SK-N-SH treated with all-trans-retinoic acid at 6 μM for 48 hours (cell line): Measurements from ENCODE around the gene TMEM222.

ENCODE experiments used
- ATAC-seq: fragments of 200-7000 bp; cut with Tn5 transposase; 3 replicates; pipeline ENCODE4 v1.9.1; 2020; ENCODE audit warnings: mild to moderate bottlenecking, moderate library complexity
- CREB5 ChIP-seq: fragments of 250-450 bp; sonication (Bioruptor Pico); IDR thresholded peaks from 2 replicates; pipeline ENCODE4 v1.5.1; 2020; ENCODE audit warnings: low read depth, mild to moderate bottlenecking, moderate library complexity
- CSDC2 ChIP-seq: fragments of 250-450 bp; sonication (Bioruptor Pico); IDR thresholded peaks from 2 replicates; pipeline ENCODE4 v1.5.0; 2020; ENCODE audit warnings: mild to moderate bottlenecking, moderate library complexity
- CSRNP3 ChIP-seq: fragments of 250-450 bp; sonication (Bioruptor Pico); IDR thresholded peaks from 2 replicates; pipeline ENCODE4 v1.5.1; 2021; ENCODE audit warnings: mild to moderate bottlenecking, moderate library complexity
- ESRRG ChIP-seq: fragments of 250-450 bp; sonication (Bioruptor Pico); IDR thresholded peaks from 2 replicates; pipeline ENCODE4 v1.6.1; 2021; ENCODE audit warnings: mild to moderate bottlenecking
- GLIS3 ChIP-seq: fragments of 250-450 bp; sonication (Bioruptor Pico); IDR thresholded peaks from 2 replicates; pipeline ENCODE4 v1.5.0; 2020; ENCODE audit warnings: mild to moderate bottlenecking, moderate library complexity
- ISL1 ChIP-seq: fragments of 250-450 bp; sonication (Bioruptor Pico); IDR thresholded peaks from 2 replicates; pipeline ENCODE4 v2.1.2; 2022; ENCODE audit warnings: mild to moderate bottlenecking, moderate library complexity
- OSR1 ChIP-seq: fragments of 250-450 bp; sonication (Bioruptor Pico); IDR thresholded peaks from 2 replicates; pipeline ENCODE4 v1.8.0; 2022; ENCODE audit warnings: moderate library complexity, mild to moderate bottlenecking, inconsistent platforms
- PATZ1 ChIP-seq: fragments of 250-450 bp; sonication (Bioruptor Pico); IDR thresholded peaks from 2 replicates; pipeline ENCODE4 v1.8.0; 2020; ENCODE audit warnings: mild to moderate bottlenecking, moderate library complexity, borderline replicate concordance
- POU6F1 ChIP-seq: fragments of 250-450 bp; sonication (Bioruptor Pico); IDR thresholded peaks from 2 replicates; pipeline ENCODE4 v1.8.0; 2021; ENCODE audit warnings: low read depth, mild to moderate bottlenecking, moderate library complexity, borderline replicate concordance
- PPARA ChIP-seq: fragments of 250-450 bp; sonication (Bioruptor Pico); IDR thresholded peaks from 2 replicates; pipeline ENCODE4 v1.5.0; 2020; ENCODE audit warnings: mild to moderate bottlenecking, borderline replicate concordance
- RARB ChIP-seq: fragments of 250-450 bp; sonication (Bioruptor Pico); IDR thresholded peaks from 2 replicates; pipeline ENCODE4 v1.8.0; 2021; ENCODE audit warnings: mild to moderate bottlenecking, moderate library complexity
- TOX ChIP-seq: fragments of 250-450 bp; sonication (Bioruptor Pico); IDR thresholded peaks from 2 replicates; pipeline ENCODE4 v1.8.0; 2021; ENCODE audit warnings: mild to moderate bottlenecking, moderate library complexity, borderline replicate concordance
- TSHZ2 ChIP-seq: fragments of 250-450 bp; sonication (Bioruptor Pico); IDR thresholded peaks from 2 replicates; pipeline ENCODE4 v1.5.0; 2020; ENCODE audit warnings: mild to moderate bottlenecking, moderate library complexity
- ZC3H10 ChIP-seq: fragments of 250-450 bp; sonication (Bioruptor Pico); IDR thresholded peaks from 2 replicates; pipeline ENCODE4 v1.5.1; 2021; ENCODE audit warnings: mild to moderate bottlenecking, moderate library complexity
- ZFP3 ChIP-seq: fragments of 250-450 bp; sonication (Bioruptor Pico); IDR thresholded peaks from 2 replicates; pipeline ENCODE4 v1.5.0; 2020; ENCODE audit warnings: mild to moderate bottlenecking, moderate library complexity
- ZFP30 ChIP-seq: fragments of 450-650 bp; formaldehyde crosslinking; IDR thresholded peaks from 2 replicates; pipeline ENCODE4 v1.5.0; 2022; ENCODE audit warnings: mild to moderate bottlenecking, moderate library complexity
- ZNF565 ChIP-seq: fragments of 450-650 bp; formaldehyde crosslinking; conservative IDR thresholded peaks from 2 replicates; pipeline ENCODE4 v1.5.0; 2020; ENCODE audit warnings: low read depth, mild to moderate bottlenecking, moderate library complexity
- ZNF70 ChIP-seq: fragments of 450-650 bp; formaldehyde crosslinking; IDR thresholded peaks from 2 replicates; pipeline ENCODE4 v1.5.0; 2020; ENCODE audit warnings: mild to moderate bottlenecking, moderate library complexity
- ZNF8 ChIP-seq: fragments of 450-650 bp; formaldehyde crosslinking; IDR thresholded peaks from 2 replicates; pipeline ENCODE4 v1.5.0; 2020; ENCODE audit warnings: mild to moderate bottlenecking, moderate library complexity

TMEM222 gene

GRCh38 chr1:27346991-27347624 is 25.1 kb downstream of the TMEM222 start:
- TF ChIP-seq ZC3H10 (CRISPR knock-in tag) (no peak), CSDC2 (CRISPR knock-in tag) (no peak), OSR1 (no peak), RARB (CRISPR knock-in tag) (no peak), TSHZ2 (CRISPR knock-in tag) (no peak), ZNF70 (no peak), ZFP3 (CRISPR knock-in tag) (no peak), ZFP30 (CRISPR knock-in tag) (no peak), ZNF8 (CRISPR knock-in tag) (no peak), CREB5 (no peak), GLIS3 (CRISPR knock-in tag) (no peak), ISL1 (no peak), PATZ1 (CRISPR knock-in tag) (no peak), PPARA (no peak), ZNF565 (no peak), TOX (CRISPR knock-in tag) (no peak), POU6F1 (CRISPR knock-in tag) (no peak)

GRCh38 chr1:27348861-27349783 is 27.2 kb downstream of the TMEM222 start:
- no peak for TF ChIP-seq TSHZ2 (CRISPR knock-in tag)
- TF ChIP-seq PPARA, result no peak
- no peak for TF ChIP-seq CSRNP3 (CRISPR knock-in tag)
- TF ChIP-seq POU6F1 (CRISPR knock-in tag), result no peak
- no peak for TF ChIP-seq ESRRG (CRISPR knock-in tag)
- no peak for TF ChIP-seq ZNF8 (CRISPR knock-in tag)
- TF ChIP-seq PATZ1 (CRISPR knock-in tag), result no peak
- ATAC-seq, result peak; percentile 79

More at GRCh38 chr1:27346991-27347624, 25.1 kb downstream of the TMEM222 start:
- no peak for ATAC-seq
